GM19035 (cell line): Measurements from ENCODE around the gene PXN.
"Not testable (repeated sequence)": the region's sequence is repeated elsewhere in the genome, so short reads cannot be mapped to it uniquely, and the experiment has no call there.

Source experiments
- ATAC-seq: cut with Tn5 transposase; IDR thresholded peaks from one replicate; pipeline ENCODE4 v1.9.1; 2021; ENCODE audit not compliant: unreplicated experiment

The PXN gene

DNA sequence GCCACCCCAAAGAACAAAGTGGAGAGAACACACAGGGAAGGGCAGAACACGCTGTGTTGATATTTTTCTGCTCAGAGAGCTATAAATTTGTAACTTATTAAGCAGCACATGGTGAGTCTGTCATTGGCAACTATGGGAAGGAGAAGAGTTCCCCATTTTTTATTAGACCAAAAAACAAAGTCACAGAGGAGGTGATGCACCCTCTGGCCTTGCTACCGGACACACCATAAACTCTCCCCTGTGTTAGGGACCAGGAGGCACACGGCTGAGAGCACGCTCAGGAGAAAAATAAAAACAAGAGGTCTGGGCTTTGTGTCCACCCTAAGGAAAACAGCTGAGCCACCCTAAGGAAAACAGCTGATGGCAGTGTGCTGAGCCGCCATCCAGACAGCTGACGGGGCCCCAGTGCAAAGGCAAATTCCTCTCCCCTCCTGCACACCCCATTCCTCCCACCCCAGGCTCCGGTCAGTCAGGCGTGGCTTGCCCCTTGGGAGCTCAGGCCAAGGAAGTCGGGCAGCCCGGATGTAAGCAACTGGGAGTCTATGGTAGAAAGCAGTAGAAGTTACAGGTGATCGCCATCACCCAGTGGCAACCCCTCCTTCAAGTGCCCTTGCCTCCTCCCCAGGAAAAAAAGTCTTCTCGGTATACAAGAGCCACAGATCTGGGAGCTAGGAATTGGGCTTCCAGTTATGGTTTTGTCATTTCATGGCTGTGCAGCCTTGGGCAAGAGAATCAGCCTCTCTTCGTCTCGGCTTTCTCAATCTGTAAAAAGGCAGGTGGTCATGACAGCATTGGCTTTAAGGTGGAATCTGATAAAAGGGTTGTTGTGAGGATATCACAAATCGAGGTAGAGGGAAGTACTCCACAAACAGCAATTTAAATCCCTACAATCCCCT, 2.4 kb downstream of the PXN start:
- ATAC-seq = no peak

DNA sequence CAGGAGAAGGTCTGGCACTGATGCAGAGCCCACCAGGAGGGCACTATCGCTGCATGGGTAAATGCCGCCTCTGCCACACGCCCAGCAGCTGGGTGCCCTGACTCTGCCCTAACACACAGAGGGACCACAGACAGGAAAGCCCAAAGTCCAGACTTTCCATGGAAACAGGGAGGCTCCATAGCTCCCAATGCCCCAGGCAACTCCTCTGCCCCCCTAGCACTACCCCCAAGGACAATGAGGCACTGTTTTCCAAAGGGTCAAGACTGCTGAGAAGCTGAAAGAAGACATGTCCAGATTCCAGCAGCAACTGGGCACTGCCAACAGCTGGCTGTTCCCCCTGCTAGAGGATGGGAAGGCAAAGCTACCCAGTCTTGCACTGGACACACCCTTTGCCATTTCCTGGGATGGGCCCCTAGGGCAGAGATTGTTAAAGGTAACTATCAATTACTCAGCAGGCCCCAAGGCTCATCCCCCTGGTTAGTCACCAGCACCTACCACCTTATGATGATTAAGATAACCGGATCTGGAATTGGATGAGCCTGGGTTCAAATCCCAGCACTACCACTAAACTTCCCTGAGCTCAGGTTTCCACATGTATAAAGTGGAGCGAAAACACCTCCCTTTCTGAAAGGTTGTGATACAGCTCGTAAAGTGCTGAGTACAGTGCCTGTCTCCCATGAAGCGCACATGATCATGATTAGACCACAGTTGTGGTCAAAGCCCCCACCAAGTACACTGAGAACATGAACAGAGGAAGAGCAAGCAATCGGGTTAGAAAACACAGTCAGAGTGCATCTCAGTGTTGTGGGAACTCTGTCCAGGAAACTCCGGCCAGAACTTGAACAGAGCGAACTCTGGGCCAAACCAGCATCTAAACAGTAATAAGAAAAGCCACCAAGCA, 3.3 kb downstream of the PXN start:
- ATAC-seq = no peak

DNA sequence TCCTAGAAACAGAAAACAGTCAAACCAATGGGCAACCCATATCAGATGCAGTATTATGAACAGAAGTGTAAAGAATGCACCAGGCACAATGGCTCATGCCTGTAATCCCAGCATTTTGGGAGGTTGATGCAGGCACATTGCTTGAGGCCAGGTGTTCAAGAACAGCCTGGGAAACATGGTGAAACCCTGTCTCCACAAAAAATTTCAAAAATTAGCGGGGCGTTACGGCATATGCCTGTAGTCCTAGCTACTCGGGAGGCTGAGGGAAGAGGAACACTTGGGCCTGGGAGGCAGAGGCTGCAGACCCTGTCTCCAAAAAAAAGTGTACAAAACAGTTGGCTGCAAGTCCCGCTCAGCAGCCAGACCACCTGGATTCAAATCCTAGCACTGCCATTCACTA, 4.9 kb downstream of the PXN start:
- no peak for ATAC-seq

- no peak for ATAC-seq
Observed at GRCh38 chr12:120259418-120260202, 5.9 kb downstream of the PXN start.

- no peak for ATAC-seq
Observed at GRCh38 chr12:120258323-120258896, 7.1 kb downstream of the PXN start.

GRCh38 chr12:120257041-120257821, 8.3 kb downstream of the PXN start:
- no peak for ATAC-seq

- ATAC-seq = no peak
Observed at GRCh38 chr12:120254809-120255208, 10.7 kb downstream of the PXN start.

GRCh38 chr12:120253313-120253712, 12.2 kb downstream of the PXN start:
- not testable (repeated sequence) for ATAC-seq

DNA sequence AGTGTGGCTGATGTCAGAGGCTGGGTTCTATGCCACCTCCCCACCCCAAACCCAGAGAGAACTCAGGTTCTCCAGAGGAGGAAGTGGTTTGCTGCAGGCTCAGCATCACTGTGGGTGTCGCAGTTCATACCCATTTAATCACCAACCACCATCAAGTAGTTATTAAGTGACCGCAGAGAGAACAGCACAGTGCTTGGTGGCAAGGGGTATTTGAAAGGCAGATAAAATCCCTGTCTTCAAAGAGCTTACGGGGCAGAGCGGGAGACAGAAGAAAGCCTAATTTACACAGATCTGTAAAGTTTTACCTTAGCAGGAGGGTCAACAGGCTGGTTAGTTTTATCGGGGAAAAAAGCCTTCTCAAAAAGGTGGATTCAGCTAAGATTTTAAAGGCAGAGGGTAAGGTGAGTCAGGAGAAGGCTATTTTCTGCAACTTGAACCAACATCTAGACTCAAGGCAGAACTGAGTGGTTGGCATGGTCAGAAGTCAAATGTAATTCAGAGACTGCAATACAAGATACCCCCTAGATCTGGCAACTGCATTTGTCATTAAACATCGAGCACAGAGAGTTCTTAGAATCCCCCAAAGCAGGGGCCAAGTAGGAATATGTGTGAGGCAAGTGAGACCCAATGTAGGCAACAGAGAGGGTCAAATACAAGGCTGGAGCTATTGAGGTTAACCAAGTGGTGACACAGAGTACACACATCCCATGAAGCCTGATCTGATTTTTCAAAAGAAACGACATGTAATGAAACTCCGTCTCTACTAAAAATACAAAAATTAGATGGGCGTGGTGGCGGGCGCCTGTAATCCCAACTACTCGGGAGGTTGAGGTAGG, 13.2 kb downstream of the PXN start:
- ATAC-seq = no peak

DNA sequence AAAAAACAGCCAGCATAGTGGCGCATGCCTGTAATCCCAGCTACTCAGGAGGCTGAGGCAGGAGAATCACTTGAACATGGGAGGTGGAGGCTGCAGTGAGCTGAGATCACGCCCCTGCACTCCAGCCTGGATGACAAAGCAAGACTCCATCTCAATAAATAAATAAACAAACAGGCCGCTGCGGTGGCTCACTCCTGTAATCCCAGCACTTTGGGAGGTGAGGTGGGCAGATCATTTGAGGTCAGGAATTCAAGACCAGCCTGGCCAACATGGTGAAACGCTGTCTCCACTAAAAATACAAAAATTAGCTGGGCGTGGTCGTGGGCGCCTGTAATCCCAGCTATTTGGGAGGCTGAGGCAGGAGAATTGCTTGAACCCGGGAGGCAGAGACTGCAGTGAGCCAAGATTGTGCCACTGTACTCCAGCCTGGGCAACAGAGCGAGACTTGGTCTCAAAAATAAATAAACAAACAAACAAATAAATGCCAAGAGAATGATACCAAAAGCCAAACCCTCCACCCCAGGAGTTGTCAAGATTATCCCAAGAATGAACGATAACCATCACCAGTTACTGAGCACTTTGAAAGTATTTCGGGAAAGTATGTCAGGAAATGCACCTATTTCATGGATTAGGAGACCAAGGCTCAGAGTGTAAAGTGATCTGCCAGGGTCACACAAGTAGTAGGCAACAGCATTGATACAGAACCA, 14.0 kb downstream of the PXN start:
- not testable (repeated sequence) for ATAC-seq

GRCh38 chr12:120249875-120250795, 15.4 kb downstream of the PXN start:
- ATAC-seq = no peak

DNA sequence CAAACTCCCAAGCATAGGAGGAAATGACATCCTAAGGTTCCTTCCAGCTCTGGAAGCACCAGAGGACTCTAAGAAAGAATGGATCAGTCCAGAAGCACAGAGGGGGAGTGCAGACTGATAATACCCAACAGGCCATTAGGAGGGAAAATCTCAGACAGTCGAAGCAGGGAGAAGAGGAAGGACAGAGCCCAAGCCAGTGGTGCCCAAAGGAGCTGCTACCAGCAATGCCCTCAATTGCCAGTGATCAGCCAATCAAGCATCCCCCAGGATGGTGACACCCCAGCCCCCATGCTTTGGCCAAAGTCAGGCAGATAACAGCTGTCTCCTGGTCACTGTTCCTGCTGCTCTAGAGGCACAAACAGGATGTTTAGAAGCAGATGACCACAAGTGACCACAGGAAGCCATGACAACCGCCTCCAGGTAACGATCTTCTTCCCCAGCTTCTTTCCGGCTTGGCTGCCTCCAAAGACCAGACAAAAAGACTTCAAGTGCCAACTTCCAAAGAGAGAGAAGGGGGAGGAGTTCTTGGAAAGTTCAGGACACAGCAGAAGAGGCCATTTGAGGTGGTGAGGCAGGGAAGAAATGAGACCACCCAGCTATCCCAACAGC, 16.2 kb downstream of the PXN start:
- ATAC-seq = no peak

GRCh38 chr12:120247621-120248030, 17.9 kb downstream of the PXN start:
- no peak for ATAC-seq

- no peak for ATAC-seq
Observed at GRCh38 chr12:120247183-120247582, 18.3 kb downstream of the PXN start.

DNA sequence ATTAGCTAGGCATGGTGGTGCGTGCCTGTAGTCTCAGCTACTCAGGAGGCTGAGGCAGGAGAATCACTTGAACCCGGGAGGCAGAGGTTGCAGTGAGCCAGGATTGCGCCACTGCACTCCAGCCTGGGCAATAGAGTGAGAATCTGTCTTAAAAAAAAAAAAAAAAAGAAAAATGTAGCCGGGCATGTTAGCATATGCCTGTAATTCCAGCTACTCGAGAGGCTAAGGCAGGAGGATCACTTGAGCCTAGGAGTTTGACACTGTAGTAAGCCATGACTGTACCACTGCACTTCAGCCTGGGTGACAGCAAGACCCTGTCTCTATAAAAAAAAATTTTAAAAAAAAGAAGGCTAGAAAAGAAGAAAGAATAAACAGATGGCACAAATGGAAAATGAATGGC, 18.8 kb downstream of the PXN start:
- ATAC-seq = not testable (repeated sequence)

DNA sequence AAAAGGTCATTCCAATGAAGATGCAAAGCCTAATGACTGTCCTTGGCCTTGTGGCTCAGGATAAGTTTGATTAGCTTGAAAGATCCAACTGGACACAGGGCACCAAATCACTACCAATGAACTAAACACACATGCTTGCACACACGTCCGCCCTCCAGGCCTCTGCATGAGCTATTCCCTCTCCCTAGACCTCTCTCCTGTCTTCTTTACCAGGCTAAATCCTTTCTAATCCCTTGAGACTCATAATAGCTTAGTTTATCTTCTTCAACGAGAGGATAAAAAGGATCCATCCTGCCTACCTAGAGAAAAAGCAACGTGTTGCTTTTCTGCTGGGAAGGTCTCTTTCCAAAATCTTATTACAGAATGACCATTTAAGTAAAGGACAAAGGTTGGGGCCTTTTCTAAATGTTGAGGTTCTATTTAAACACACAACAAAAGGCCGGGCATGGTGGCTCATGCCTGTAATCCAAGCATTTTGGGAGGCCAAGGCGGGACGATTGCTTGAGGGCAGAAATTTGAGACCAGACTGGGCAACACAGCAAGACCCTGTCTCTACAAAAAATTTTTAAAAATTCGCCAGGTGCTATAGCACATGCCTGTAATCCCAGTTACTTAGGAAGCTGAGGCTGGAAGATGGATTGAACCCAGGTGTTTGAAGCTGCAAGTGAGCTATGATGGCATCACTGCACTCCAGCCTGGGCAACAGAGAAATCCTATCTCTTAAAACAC, 22.4 kb downstream of the PXN start:
- ATAC-seq = no peak
